ENCODE data around the gene MAPK1IP1L. TPM values are rescaled to one million over a fixed set of nuclear protein-coding genes. Genes with fewer than 3 reads are reported as not detected.

MAPK1IP1L gene
- total RNA-seq (2012; rRNA removed): 37.2 and 44.8 TPM in 2 replicates
- 168 and 201 TPM in 2 replicates for polyA plus RNA-seq (2012; rRNA removed)
- 131 and 180 TPM in 2 replicates for polyA plus RNA-seq (2012; cell fraction: cytosol; rRNA removed)
- polyA plus RNA-seq (2012; cell fraction: nucleus; rRNA removed; ENCODE audit: low replicate concordance): 51.1 and 80.0 TPM in 2 replicates
- percentile 97 among the genes with signal in this experiment for Bru-seq, nascent RNA
- BruChase-seq, experiment 1, labeled RNA remaining after a 6-hour chase: percentile 98 among the genes with signal in this experiment
- percentile 99 among the genes with signal in this experiment for BruChase-seq, experiment 2, labeled RNA remaining after a 2-hour chase
- long read RNA-seq, partial matches to known transcripts: 38 of 71 reads
- long read RNA-seq, other reads (novel, unspliced or antisense): 33 of 71 reads

DNA sequence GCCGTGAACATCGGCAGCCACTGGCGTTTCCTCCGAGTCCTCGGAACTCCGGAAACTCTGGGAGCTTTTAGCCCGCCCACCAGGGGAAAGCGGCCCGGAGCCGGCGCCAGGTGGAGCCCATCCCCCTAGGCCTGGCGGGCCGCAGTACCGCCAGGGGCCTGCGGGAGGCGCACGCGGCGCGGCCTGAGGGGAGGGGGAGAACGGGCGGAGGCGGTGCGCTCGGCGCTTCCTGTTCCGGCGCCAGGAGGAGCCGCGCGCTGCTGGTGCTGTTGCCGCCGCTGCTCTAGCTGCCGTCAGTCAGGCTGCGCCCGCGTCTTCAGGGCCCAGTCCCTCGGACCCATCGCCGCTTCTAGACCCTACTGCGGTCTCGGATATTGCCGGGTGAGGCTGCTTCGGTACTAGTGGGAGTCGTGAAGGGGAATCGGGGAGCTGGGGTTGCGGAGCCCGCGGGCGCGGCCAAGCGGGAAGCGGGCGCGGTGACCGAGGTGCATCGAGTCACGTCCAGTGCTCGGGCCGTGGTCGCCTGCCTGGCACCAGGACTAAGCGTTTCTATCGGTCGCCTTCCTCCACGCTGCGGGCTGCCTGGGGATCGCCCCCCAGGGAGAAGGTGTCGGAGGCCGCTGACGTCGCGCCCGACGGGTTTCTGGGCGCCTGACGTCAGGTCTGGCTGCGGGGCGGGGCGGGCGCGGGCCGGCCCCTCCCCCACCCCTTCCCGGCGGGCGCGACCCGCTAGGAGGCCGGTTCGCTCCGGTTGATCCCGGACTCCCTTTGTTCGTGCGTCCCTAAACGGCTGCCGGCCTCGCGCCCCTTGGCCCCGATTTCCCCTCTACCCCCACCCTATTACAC is at the start of gene MAPK1IP1L:
TSS of gene MAPK1IP1L (plus strand) at position 225 of the 846 bp plus-strand sequence. CDS start 10,037 bp downstream, outside the sequence.
- ChIA-PET CTCF (interaction anchor here (0.5 to 1.7 kb wide), 16 partner anchors 9 to 139 kb away, joined by 3 to 11 read pairs (median 3); no protein-coding TSS in a partner anchor), POLR2A (ENCODE audit: unreplicated experiment) (interaction anchor here (0.6 kb wide), 1 partner anchor 36 kb away, joined by 4 read pairs; no protein-coding TSS in a partner anchor)
- no peaks in the 10 kb centered on the region for H3K9me1 ChIP-seq (ENCODE audit: insufficient read depth, low read length)
- H3K56ac ChIP-seq (ENCODE audit: extremely low read depth, insufficient read depth, low read length): peak within 1 kb of the TSS; percentile 99
- H2BK5ac ChIP-seq (ENCODE audit: low read depth, low read length, poor library complexity, severe bottlenecking): peak within 1 kb of the TSS; percentile 94
- H3K4ac ChIP-seq (ENCODE audit: low read depth, low read length): peak within 1 kb of the TSS; percentile 100
- H3K23ac ChIP-seq (ENCODE audit: low read depth, low read length): peak within 1 kb of the TSS; percentile 99
- H3K14ac ChIP-seq (replicated peaks; ENCODE audit: low read depth, low read length): peak within 1 kb of the TSS; percentile 100
- DNase-seq (peak; percentile 88), ATAC-seq (ENCODE audit: low read depth) (peak; percentile 96)
- peaks cover 5% of the 10 kb centered on the region; the same call in 1 of the 2 replicates for H3K36me3 ChIP-seq (ENCODE audit: control insufficient read depth, insufficient read depth, low read length)
- H2AK5ac ChIP-seq (ENCODE audit: low read depth, low read length): peak within 1 kb of the TSS; percentile 97
- H2BK120ac ChIP-seq (ENCODE audit: low read depth, low read length): peak within 1 kb of the TSS; percentile 87
- peak within 1 kb of the TSS; percentile 97 for H4K5ac ChIP-seq (ENCODE audit: low read depth, low read length)
- dilution Hi-C loops (cut with HindIII; ENCODE audit: low sequenced_read_pairs, unreplicated experiment): no loop called here
- H3K4me2 ChIP-seq (ENCODE audit: low read depth, low read length): peak within 1 kb of the TSS; percentile 99
- H3K79me1 ChIP-seq (ENCODE audit: low read depth in 1 of 2, low read length in 2 of 2): peaks cover 10 to 31% of the 10 kb centered on the region in 2 experiments
- H4K8ac ChIP-seq (ENCODE audit: low read depth in 2 of 2, low read length in 2 of 2): peak within 1 kb of the TSS; percentile 99 to 100
- no peaks in the 10 kb centered on the region for H3K4me1 ChIP-seq (ENCODE audit: control insufficient read depth, insufficient read depth, low read length)
- H3K18ac ChIP-seq (ENCODE audit: low read depth, low read length): peak within 1 kb of the TSS; percentile 85
- peak within 1 kb of the TSS; percentile 67; the same call in 1 of the 2 replicates for H2BK20ac ChIP-seq (ENCODE audit: low read depth, low read length)
- peak within 1 kb of the TSS; percentile 100 for H2AFZ ChIP-seq (replicated peaks; ENCODE audit: low read length, poor library complexity)
- 1% methylated on average over 36 of the region's 98 CpGs; no CpG with 5 or more reads in 1 of the 2 experiments for WGBS, 2 experiments (ENCODE audit: extremely low coverage in 2 of 2, insufficient read length in 1 of 2)
- H4K91ac ChIP-seq (ENCODE audit: insufficient read depth, low read depth, low read length): peak within 1 kb of the TSS; percentile 97
- peak within 1 kb of the TSS; percentile 86; the same call in 2 of the 3 replicates for H2BK15ac ChIP-seq (ENCODE audit: low read depth, low read length)
- peak within 1 kb of the TSS; percentile 100 for H3K9ac ChIP-seq (ENCODE audit: low read depth, low read length)
- H4K20me1 ChIP-seq (ENCODE audit: insufficient read depth, low read length): peaks cover 45% of the 10 kb centered on the region
- peak within 1 kb of the TSS; percentile 79 for H3K4me3 ChIP-seq (ENCODE audit: insufficient read depth, low read depth, low read length)
- in situ Hi-C loops (cut with MboI; ENCODE audit: low sequenced_read_pairs): no loop called here
- H3K27ac ChIP-seq (ENCODE audit: insufficient read depth, low read length): peak within 1 kb of the TSS; percentile 95
- H3K27me3 ChIP-seq (ENCODE audit: control insufficient read depth, insufficient read depth, low read length): no peaks in the 10 kb centered on the region
- no TSS peak for BruUV-seq (replicated peaks)
- peak within 1 kb of the TSS; percentile 98 for H2AK9ac ChIP-seq (replicated peaks; ENCODE audit: low read depth, low read length, poor library complexity)
- intact Hi-C loops (cut with micrococcal nuclease): no loop called here
- no peaks in the 10 kb centered on the region for H3K9me3 ChIP-seq (ENCODE audit: control insufficient read depth, insufficient read depth, low read length)
- TF ChIP-seq MAZ (IDR thresholded peaks at IDR 0.05; ENCODE audit: borderline replicate concordance, low read depth, low read length): peak; percentile 99
- peak; percentile 98 for TF ChIP-seq POLR2A (IDR thresholded peaks at IDR 0.05; ENCODE audit: low read depth, low read length)
- TF ChIP-seq, protein P1, sequence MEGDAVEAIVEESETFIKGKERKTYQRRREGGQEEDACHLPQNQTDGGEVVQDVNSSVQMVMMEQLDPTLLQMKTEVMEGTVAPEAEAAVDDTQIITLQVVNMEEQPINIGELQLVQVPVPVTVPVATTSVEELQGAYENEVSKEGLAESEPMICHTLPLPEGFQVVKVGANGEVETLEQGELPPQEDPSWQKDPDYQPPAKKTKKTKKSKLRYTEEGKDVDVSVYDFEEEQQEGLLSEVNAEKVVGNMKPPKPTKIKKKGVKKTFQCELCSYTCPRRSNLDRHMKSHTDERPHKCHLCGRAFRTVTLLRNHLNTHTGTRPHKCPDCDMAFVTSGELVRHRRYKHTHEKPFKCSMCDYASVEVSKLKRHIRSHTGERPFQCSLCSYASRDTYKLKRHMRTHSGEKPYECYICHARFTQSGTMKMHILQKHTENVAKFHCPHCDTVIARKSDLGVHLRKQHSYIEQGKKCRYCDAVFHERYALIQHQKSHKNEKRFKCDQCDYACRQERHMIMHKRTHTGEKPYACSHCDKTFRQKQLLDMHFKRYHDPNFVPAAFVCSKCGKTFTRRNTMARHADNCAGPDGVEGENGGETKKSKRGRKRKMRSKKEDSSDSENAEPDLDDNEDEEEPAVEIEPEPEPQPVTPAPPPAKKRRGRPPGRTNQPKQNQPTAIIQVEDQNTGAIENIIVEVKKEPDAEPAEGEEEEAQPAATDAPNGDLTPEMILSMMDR (conservative IDR thresholded peaks at IDR 0.05; ENCODE audit: low read depth, low read length): peak; percentile 99
- TF ChIP-seq NFE2L2 (IDR thresholded peaks at IDR 0.05; ENCODE audit: low read depth, low read length): no peak
- no peak for TF ChIP-seq CEBPB (IDR thresholded peaks at IDR 0.05; ENCODE audit: low read depth, low read length)
- TF ChIP-seq FOS (IDR thresholded peaks at IDR 0.05; ENCODE audit: low read depth, low read length): 0 out of 2 replicates have a peak, but pooled peaks have one; percentile 8
- peak; percentile 17 for TF ChIP-seq MXI1 (IDR thresholded peaks at IDR 0.05; ENCODE audit: borderline replicate concordance, low read depth, low read length)
- TF ChIP-seq RFX5 (IDR thresholded peaks at IDR 0.05; ENCODE audit: low read depth, low read length): no peak
- peak; percentile 55 for TF ChIP-seq SMC3 (IDR thresholded peaks at IDR 0.05; ENCODE audit: low read depth, low read length)
- peak; percentile 67 for TF ChIP-seq RAD21 (IDR thresholded peaks at IDR 0.05; ENCODE audit: low read length)
- peak; percentile 96 for TF ChIP-seq CHD1 (IDR thresholded peaks at IDR 0.05; ENCODE audit: low read depth, low read length)
- no peak for TF ChIP-seq RCOR1 (IDR thresholded peaks at IDR 0.05; ENCODE audit: insufficient replicate concordance, low read length)
- TF ChIP-seq MAFK (IDR thresholded peaks at IDR 0.05; ENCODE audit: low read depth, low read length): no peak

Data from IMR-90 (cell line).